CD4-positive, CD25-positive, alpha-beta regulatory T cell (primary cell): Measurements from ENCODE around the gene DNAJC25. TPM values are rescaled to one million over a fixed set of nuclear protein-coding genes. Genes with fewer than 3 reads are reported as not detected.
A peak's percentile ranks its signal among the peaks of the same experiment; 100 is the strongest.

Experiments
- ATAC-seq, 2 donors: fragments of 150-1000 bp; cut with Tn5 transposase; one replicate each; pipeline ENCODE4 v1.10.0; 2021; ENCODE audit warnings: low read depth in 2 of 2, moderate number of reproducible peaks in 2 of 2, moderate library complexity in 1 of 2
- DNase-seq, 3 donors: peaks; one replicate each; pipeline versions ENCODE4 v3.0.0 to v3.0.0-alpha.2; 2012 to 2022; ENCODE audit warnings: mixed read lengths in 1 of 3
- H3K27ac ChIP-seq: one replicate; pipeline ENCODE4 v1.7.0; 2013; ENCODE audit warnings: mild to moderate bottlenecking, low read length; ENCODE audit not compliant: insufficient read depth, poor library complexity, severe bottlenecking
- H3K27me3 ChIP-seq: one replicate; pipeline ENCODE4 v1.7.0; 2013; ENCODE audit warnings: low read length; ENCODE audit not compliant: control insufficient read depth, insufficient read depth
- H3K36me3 ChIP-seq: one replicate; pipeline ENCODE4 v1.7.0; 2013; ENCODE audit warnings: mild to moderate bottlenecking, low read length, moderate library complexity; ENCODE audit not compliant: control insufficient read depth, insufficient read depth
- H3K4me1 ChIP-seq: 2 replicates; pipeline ENCODE4 v1.7.0; 2013; ENCODE audit warnings: mild to moderate bottlenecking, low read length; ENCODE audit not compliant: insufficient read depth, control insufficient read depth, poor library complexity, severe bottlenecking
- H3K4me3 ChIP-seq: one replicate; pipeline ENCODE4 v1.7.0; 2013; ENCODE audit warnings: low read depth, mild to moderate bottlenecking, low read length, moderate library complexity
- H3K9me3 ChIP-seq, 2 experiments: 1 replicate in 1 of 2; 2 replicates in 1 of 2; pipeline ENCODE4 v1.7.0; 2013; ENCODE audit warnings: low read length in 2 of 2, mild to moderate bottlenecking in 1 of 2, moderate library complexity in 1 of 2; ENCODE audit not compliant: control insufficient read depth in 2 of 2
- H3K27ac Mint-ChIP-seq, 3 donors: one replicate each; pipeline ENCODE4 v1.8.0; 2020 to 2022; ENCODE audit warnings: mild to moderate bottlenecking in 3 of 3, mixed read lengths in 3 of 3, moderate library complexity in 2 of 3
- H3K27me3 Mint-ChIP-seq: one replicate; pipeline ENCODE4 v1.8.0; 2022; ENCODE audit warnings: mild to moderate bottlenecking, mixed read lengths
- H3K36me3 Mint-ChIP-seq: one replicate; pipeline ENCODE4 v1.8.0; 2020; ENCODE audit warnings: mixed read lengths
- H3K4me1 Mint-ChIP-seq, 4 donors: one replicate each; pipeline ENCODE4 v1.8.0; 2020 to 2022; ENCODE audit warnings: mixed read lengths in 4 of 4, mild to moderate bottlenecking in 1 of 4
- H3K4me3 Mint-ChIP-seq, 4 donors: one replicate each; pipeline ENCODE4 v1.8.0; 2020 to 2022; ENCODE audit warnings: mild to moderate bottlenecking in 4 of 4, mixed read lengths in 4 of 4, moderate library complexity in 3 of 4
- H3K9me3 Mint-ChIP-seq, 7 donors: one replicate each; pipeline ENCODE4 v1.8.0; 2020 to 2022; ENCODE audit warnings: mixed read lengths in 7 of 7, mild to moderate bottlenecking in 3 of 7, moderate library complexity in 2 of 7
- polyA plus RNA-seq, 4 donors: library from polyadenylated mRNA; unstranded; fragments of 300-500 nt; fragmentation: Illumina TruSeq; gene quantifications; one replicate each; pipeline ENCODE4 v1.2.3, GENCODE V29; 2021
- total RNA-seq: library from RNA; stranded (reverse); gene quantifications from one replicate; pipeline ENCODE4 v1.2.3, GENCODE V29; 2022

DNAJC25 gene
- total RNA-seq = 2.9 TPM
- polyA plus RNA-seq = 1 to 10 TPM; 1.3 to 3.0 (median 2.3) TPM

- H3K4me1 Mint-ChIP-seq = peaks cover 26 to 52% (median 41%) of the 10 kb centered on the region in 4 donors
- Histone ChIP-seq H3K4me3 (peak within 1 kb of the TSS; percentile 90), H3K4me1 (peaks cover 22% of the 10 kb centered on the region), H3K27ac (peak within 1 kb of the TSS; percentile 84), H3K36me3 (no peaks in the 10 kb centered on the region), H3K27me3 (no peaks in the 10 kb centered on the region), H3K9me3 (no peaks in the 10 kb centered on the region)
- H3K27me3 Mint-ChIP-seq = peaks cover 11% of the 10 kb centered on the region
- H3K36me3 Mint-ChIP-seq = peaks cover 10% of the 10 kb centered on the region
- H3K27ac Mint-ChIP-seq = peak within 1 kb of the TSS; percentile 93 to 96 (median 95)
- ATAC-seq (peak; percentile 96 to 98), DNase-seq (peak; percentile 96 to 99 (median 97))
- H3K9me3 Mint-ChIP-seq = no peaks in the 10 kb centered on the region
- H3K4me3 Mint-ChIP-seq = peak within 1 kb of the TSS; percentile 93 to 99 (median 98)
These were observed at the start of gene DNAJC25 for GRCh38 chr9:111631214-111631971. DNAJC25 (plus strand) TSS chr9:111631334; CDS start chr9:111631408, 74 bp downstream.

- peaks cover 0 to 4% (median 0%) of the 10 kb centered on the region in 4 donors for H3K4me1 Mint-ChIP-seq
- DNase-seq (no peak), ATAC-seq (no peak)
- Histone ChIP-seq H3K4me1 (no peaks in the 10 kb centered on the region), H3K9me3 (no peaks in the 10 kb centered on the region), H3K27ac (no peak overlapping the region), H3K4me3 (no peak overlapping the region), H3K27me3 (no peaks in the 10 kb centered on the region), H3K36me3 (no peaks in the 10 kb centered on the region)
- H3K4me3 Mint-ChIP-seq = no peak overlapping the region
- H3K9me3 Mint-ChIP-seq = peaks cover 0 to 4% (median 0%) of the 10 kb centered on the region in 7 donors
- no peaks in the 10 kb centered on the region for H3K36me3 Mint-ChIP-seq
- H3K27ac Mint-ChIP-seq = no peak overlapping the region
- peaks cover 17% of the 10 kb centered on the region for H3K27me3 Mint-ChIP-seq
These were observed 48.2 kb upstream of the DNAJC25 start for GRCh38 chr9:111582888-111583287.

DNA sequence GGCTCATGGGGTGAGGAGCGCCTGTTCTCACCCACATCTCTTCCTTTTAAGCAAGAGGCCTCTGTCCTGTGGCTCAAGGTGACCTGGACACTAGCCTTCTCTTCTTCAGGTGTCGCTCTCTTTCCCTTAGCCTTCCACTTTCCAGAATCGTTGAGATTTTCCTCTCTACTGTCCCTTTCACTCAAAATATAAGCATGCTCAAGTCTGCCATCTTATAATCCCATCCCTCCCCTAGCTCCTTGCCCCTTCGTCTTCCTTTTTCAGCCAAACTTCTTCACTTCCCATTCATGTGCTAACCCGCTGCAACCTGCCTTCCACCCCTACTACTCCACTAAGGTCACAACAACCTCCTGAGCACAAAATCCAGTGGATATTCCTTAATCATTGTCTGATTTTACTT lies 44.8 kb upstream of the DNAJC25 start:
- no peak for DNase-seq
- no peaks in the 10 kb centered on the region for H3K4me1 ChIP-seq
- H3K27ac ChIP-seq = no peak overlapping the region
- H3K4me1 Mint-ChIP-seq = no peaks in the 10 kb centered on the region
- H3K27me3 Mint-ChIP-seq = peaks cover 16% of the 10 kb centered on the region
- no peaks in the 10 kb centered on the region for H3K36me3 ChIP-seq
- H3K4me3 ChIP-seq = no peak overlapping the region
- H3K36me3 Mint-ChIP-seq = no peaks in the 10 kb centered on the region
- no peak for ATAC-seq
- H3K9me3 ChIP-seq = no peaks in the 10 kb centered on the region
- H3K4me3 Mint-ChIP-seq = no peak overlapping the region
- H3K27me3 ChIP-seq = no peaks in the 10 kb centered on the region
- H3K9me3 Mint-ChIP-seq = peaks cover 0 to 3% (median 0%) of the 10 kb centered on the region in 7 donors
- peak overlapping the region in 1 of 3 donors; percentile 83 for H3K27ac Mint-ChIP-seq

DNA sequence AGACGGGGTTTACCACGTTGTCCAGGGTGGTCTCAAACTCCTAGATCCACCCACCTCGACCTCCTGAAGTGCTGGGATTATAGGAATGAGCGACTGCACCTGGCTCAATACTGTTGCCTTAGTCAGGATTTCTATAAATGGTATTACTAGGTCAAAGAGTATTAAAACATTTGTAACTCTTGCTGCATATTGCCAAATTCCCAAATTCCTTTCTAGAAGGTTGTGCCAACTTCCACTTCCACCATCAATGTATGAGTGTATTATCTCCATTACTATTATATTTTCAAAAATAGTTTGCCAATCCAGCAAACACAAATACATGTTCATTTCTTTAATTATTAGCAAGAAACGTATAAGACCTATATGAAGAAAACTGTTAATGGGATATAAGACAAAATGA lies 42.3 kb upstream of the DNAJC25 start:
- ATAC-seq = no peak
- H3K4me3 Mint-ChIP-seq = no peak overlapping the region
- Histone ChIP-seq H3K27ac (no peak overlapping the region), H3K9me3 (no peaks in the 10 kb centered on the region), H3K4me3 (no peak overlapping the region), H3K36me3 (no peaks in the 10 kb centered on the region), H3K4me1 (no peaks in the 10 kb centered on the region), H3K27me3 (no peaks in the 10 kb centered on the region)
- no peaks in the 10 kb centered on the region for H3K4me1 Mint-ChIP-seq
- H3K9me3 Mint-ChIP-seq = peaks cover 0 to 3% (median 0%) of the 10 kb centered on the region in 7 donors
- H3K27ac Mint-ChIP-seq = no peak overlapping the region
- H3K36me3 Mint-ChIP-seq = no peaks in the 10 kb centered on the region
- no peak for DNase-seq
- peaks cover 16% of the 10 kb centered on the region for H3K27me3 Mint-ChIP-seq

DNA sequence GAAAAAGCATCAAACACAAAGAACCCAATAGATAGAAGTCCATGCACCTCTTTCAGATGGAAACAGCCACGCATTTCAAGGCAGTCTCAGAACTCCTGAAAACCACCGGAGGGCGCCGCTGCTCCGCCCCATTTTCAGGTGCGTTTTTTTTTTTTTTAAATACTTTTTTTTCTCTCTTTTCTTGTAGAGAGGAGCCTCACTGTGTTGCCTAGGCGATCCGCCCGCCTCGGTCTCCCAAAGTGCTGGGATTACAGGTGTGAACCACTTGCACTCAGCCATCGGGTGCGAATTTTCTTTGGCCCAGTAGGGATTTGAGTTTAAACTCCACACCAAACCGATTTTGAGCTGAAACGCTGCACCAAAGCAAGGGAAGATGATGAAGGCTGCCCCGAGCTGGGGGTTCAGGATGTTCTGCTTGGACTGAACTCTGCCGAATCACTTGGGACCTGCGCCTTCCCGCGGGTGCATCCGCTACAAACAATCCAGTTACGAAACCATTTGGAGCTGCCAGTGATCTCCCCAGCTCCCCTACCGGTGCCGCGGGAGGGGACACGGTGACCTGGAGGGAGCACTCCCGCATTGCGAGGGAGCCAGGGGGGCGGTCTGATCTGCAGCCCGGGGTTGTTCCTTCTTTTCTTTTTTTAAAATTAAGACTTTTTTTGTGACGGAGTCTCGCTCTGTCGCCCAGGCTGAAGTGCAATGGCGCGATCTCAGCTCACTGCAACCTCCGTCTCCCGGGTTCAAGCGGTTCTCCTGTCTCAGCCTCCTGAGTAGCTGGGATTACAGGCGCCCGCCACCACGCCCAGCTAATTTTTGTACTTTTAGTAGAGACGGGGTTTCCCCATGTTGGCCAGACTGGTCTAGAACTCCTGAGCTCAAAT lies 33.0 kb upstream of the DNAJC25 start:
- Histone ChIP-seq H3K27ac (no peak overlapping the region), H3K4me3 (peak overlapping the region; percentile 77), H3K36me3 (no peaks in the 10 kb centered on the region), H3K9me3 (no peaks in the 10 kb centered on the region), H3K4me1 (peaks cover 18% of the 10 kb centered on the region), H3K27me3 (peaks cover 11% of the 10 kb centered on the region)
- ATAC-seq (peak; percentile 44 to 67), DNase-seq (peak; percentile 38 to 82 (median 69))
- H3K36me3 Mint-ChIP-seq = no peaks in the 10 kb centered on the region
- H3K27me3 Mint-ChIP-seq = peaks cover 52% of the 10 kb centered on the region
- peaks cover 3 to 31% (median 16%) of the 10 kb centered on the region in 4 donors for H3K4me1 Mint-ChIP-seq
- H3K4me3 Mint-ChIP-seq = peak overlapping the region; percentile 88 to 94 (median 90)
- H3K27ac Mint-ChIP-seq = peak overlapping the region in 1 of 3 donors; percentile 1
- H3K9me3 Mint-ChIP-seq = no peaks in the 10 kb centered on the region

DNA sequence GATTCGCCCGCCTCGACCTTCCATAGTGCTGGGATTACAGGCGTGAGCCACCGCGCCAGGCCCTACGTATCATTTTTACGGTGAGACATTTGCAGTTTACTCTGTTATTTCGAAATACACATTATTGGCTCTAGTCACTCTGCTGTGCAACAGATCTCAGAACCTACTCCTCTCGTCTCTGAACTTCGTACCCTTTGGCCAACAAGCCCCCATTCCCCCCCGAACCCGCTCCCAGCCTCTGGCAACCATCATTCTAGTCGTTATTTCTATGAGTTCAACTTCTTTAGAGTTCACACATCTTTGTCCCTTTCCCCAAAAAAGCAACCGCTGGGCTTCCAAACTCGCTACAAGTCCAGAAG lies 32.4 kb upstream of the DNAJC25 start:
- H3K36me3 Mint-ChIP-seq = no peaks in the 10 kb centered on the region
- DNase-seq (peak in 1 of 3 donors; percentile 16), ATAC-seq (no peak)
- peaks cover 11% of the 10 kb centered on the region for H3K27me3 ChIP-seq
- H3K36me3 ChIP-seq = no peaks in the 10 kb centered on the region
- peaks cover 18% of the 10 kb centered on the region for H3K4me1 ChIP-seq
- peak overlapping the region; percentile 88 to 94 (median 90) for H3K4me3 Mint-ChIP-seq
- H3K4me3 ChIP-seq = peak overlapping the region; percentile 65
- no peak overlapping the region for H3K27ac ChIP-seq
- H3K27ac Mint-ChIP-seq = no peak overlapping the region
- peaks cover 57% of the 10 kb centered on the region for H3K27me3 Mint-ChIP-seq
- peaks cover 3 to 31% (median 16%) of the 10 kb centered on the region in 4 donors for H3K4me1 Mint-ChIP-seq
- H3K9me3 ChIP-seq = no peaks in the 10 kb centered on the region
- H3K9me3 Mint-ChIP-seq = no peaks in the 10 kb centered on the region

DNA sequence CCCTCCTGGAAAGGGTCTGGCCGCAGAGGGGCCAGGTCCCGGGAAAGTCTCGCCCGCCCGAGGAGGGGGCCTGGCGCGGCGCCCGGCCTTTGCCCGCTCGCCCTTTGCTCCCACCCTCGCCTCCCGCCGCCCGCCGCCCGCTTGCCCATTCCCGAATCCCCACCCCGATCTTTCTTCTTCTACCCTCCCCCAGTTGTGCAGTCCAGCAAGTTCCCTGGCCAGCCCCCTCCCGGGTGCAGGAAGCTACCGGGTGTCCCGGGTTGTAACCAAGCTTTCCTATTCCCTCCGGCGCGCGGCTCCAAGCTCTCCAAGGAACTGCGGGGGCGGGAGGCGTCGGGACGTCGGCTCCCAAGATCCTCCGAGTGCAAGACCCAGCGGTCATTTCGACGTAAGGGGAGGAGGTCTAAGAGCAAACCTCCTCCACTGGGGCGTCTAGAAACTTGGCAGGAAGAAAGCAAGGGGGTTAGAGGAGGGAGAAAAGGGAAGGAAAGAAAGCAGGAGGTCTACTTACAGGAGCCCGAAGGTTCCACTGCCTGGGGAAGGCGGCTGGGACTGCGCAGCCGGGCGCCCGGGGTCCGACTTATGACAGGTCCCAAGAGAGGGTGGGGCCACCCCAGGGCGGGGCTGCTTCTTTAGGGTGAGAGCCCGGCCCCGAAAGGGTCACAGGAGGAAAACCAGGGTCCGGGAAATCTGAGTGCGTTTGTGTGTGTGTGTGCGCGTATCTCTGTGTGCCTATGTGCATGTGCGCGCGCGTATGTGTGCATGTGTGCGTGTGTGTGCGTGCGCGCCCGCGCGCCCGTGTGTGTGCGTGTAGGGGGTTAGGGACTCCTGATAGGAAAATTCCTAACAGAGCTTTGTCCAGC lies 31.8 kb upstream of the DNAJC25 start, which contains the start of gene PTGR1:
Gene PTGR1, minus strand, starts transcription at position 556 of the 863 bp plus-strand sequence. CDS start 2,225 bp downstream, outside the sequence.
- no peak within 1 kb of the TSS for H3K27ac Mint-ChIP-seq
- ATAC-seq (no peak), DNase-seq (peak in 2 of 3 donors; percentile 8 to 35)
- Histone ChIP-seq H3K27me3 (peaks cover 11% of the 10 kb centered on the region), H3K36me3 (no peaks in the 10 kb centered on the region), H3K9me3 (no peaks in the 10 kb centered on the region), H3K4me1 (peaks cover 18% of the 10 kb centered on the region), H3K4me3 (peak within 1 kb of the TSS; percentile 65), H3K27ac (no peak within 1 kb of the TSS)
- peaks cover 3 to 31% (median 16%) of the 10 kb centered on the region in 4 donors for H3K4me1 Mint-ChIP-seq
- peaks cover 60% of the 10 kb centered on the region for H3K27me3 Mint-ChIP-seq
- peak within 1 kb of the TSS; percentile 88 to 94 (median 90) for H3K4me3 Mint-ChIP-seq
- H3K36me3 Mint-ChIP-seq = no peaks in the 10 kb centered on the region
- no peaks in the 10 kb centered on the region for H3K9me3 Mint-ChIP-seq
